ENCODE measurements around the gene TDRD10. TPM values are rescaled to one million over a fixed set of nuclear protein-coding genes. Genes with fewer than 3 reads are reported as not detected.

The TDRD10 gene
- total RNA-seq, 2 experiments from 2014 or later = not detected

- Mint-ChIP-seq H3K4me1 (ENCODE audit: low read depth) (peaks cover 66% of the 10 kb centered on the region), H3K4me3 (peak overlapping the region; percentile 25), H3K27me3 (no peaks in the 10 kb centered on the region), H3K36me3 (peaks cover 4% of the 10 kb centered on the region), H3K9me3 (no peaks in the 10 kb centered on the region), H3K27ac (peak overlapping the region; percentile 78)
- DNase-seq = peak; percentile 32
- intact Hi-C loops (cut with micrococcal nuclease) = loop anchor here (1.0 to 2.0 kb wide), 4 partner anchors 28 to 114 kb away; no protein-coding TSS in a partner anchor
- ChIA-PET POLR2A (interaction anchor here (1.0 to 6.2 kb wide), 4 partner anchors 10 to 132 kb away, joined by 3 to 28 read pairs (median 8); no protein-coding TSS in a partner anchor), CTCF (interaction anchor here (0.7 to 3.5 kb wide), 12 partner anchors 13 to 139 kb away, joined by 3 to 20 read pairs (median 6); partner anchors contain the start of gene IL6R)
Observed at GRCh38 chr1:154466921-154467417, 35.0 kb upstream of the TDRD10 start.

GRCh38 chr1:154467434-154468102 is 34.5 kb upstream of the TDRD10 start:
- Mint-ChIP-seq H3K36me3 (peaks cover 3% of the 10 kb centered on the region), H3K27ac (peak overlapping the region; percentile 78), H3K4me1 (ENCODE audit: low read depth) (peaks cover 64% of the 10 kb centered on the region), H3K9me3 (no peaks in the 10 kb centered on the region), H3K4me3 (peak overlapping the region; percentile 25), H3K27me3 (no peaks in the 10 kb centered on the region)
- intact Hi-C loops (cut with micrococcal nuclease) = loop anchor here (1.0 to 2.0 kb wide), 4 partner anchors 28 to 115 kb away; no protein-coding TSS in a partner anchor
- ChIA-PET CTCF (interaction anchor here (0.7 to 3.5 kb wide), 17 partner anchors 13 to 139 kb away, joined by 3 to 20 read pairs (median 5); partner anchors contain the start of gene IL6R), POLR2A (interaction anchor here (0.7 to 6.2 kb wide), 6 partner anchors 9 to 133 kb away, joined by 3 to 28 read pairs (median 4); no protein-coding TSS in a partner anchor)
- DNase-seq = peak; percentile 65

GRCh38 chr1:154468535-154469250 is 33.3 kb upstream of the TDRD10 start:
- ChIA-PET POLR2A (interaction anchor here (1.0 to 6.2 kb wide), 4 partner anchors 29 to 61 kb away, joined by 3 to 28 read pairs (median 8); no protein-coding TSS in a partner anchor), CTCF (interaction anchor here (0.9 to 3.5 kb wide), 13 partner anchors 12 to 134 kb away, joined by 3 to 20 read pairs (median 5); no protein-coding TSS in a partner anchor)
- Mint-ChIP-seq H3K27ac (peak overlapping the region; percentile 19), H3K36me3 (peaks cover 3% of the 10 kb centered on the region), H3K27me3 (no peaks in the 10 kb centered on the region), H3K4me1 (ENCODE audit: low read depth) (peaks cover 54% of the 10 kb centered on the region), H3K4me3 (no peak overlapping the region), H3K9me3 (no peaks in the 10 kb centered on the region)
- DNase-seq = no peak
- intact Hi-C loops (cut with micrococcal nuclease) = no loop called here

- no peak overlapping the region for H3K4me3 Mint-ChIP-seq
- H3K36me3 Mint-ChIP-seq = peaks cover 3% of the 10 kb centered on the region
- peaks cover 43% of the 10 kb centered on the region for H3K4me1 Mint-ChIP-seq (ENCODE audit: low read depth)
- CTCF ChIA-PET = no interaction called here
- no peak for DNase-seq
- intact Hi-C loops (cut with micrococcal nuclease) = loop anchor here (10.0 kb wide), 1 partner anchor 385 kb away; no protein-coding TSS in a partner anchor
- H3K9me3 Mint-ChIP-seq = no peaks in the 10 kb centered on the region
- no peak overlapping the region for H3K27ac Mint-ChIP-seq
- POLR2A ChIA-PET = no interaction called here
- no peaks in the 10 kb centered on the region for H3K27me3 Mint-ChIP-seq
Observed at GRCh38 chr1:154469844-154470560, 32.0 kb upstream of the TDRD10 start.

- DNase-seq = no peak
- peaks cover 30% of the 10 kb centered on the region for H3K4me1 Mint-ChIP-seq (ENCODE audit: low read depth)
- ChIA-PET POLR2A (interaction anchor here (1.1 kb wide), 1 partner anchor 18 kb away, joined by 3 read pairs; no protein-coding TSS in a partner anchor), CTCF (interaction anchor here (1.0 to 1.7 kb wide), 2 partner anchors 8 to 76 kb away, joined by 3 to 5 read pairs; no protein-coding TSS in a partner anchor)
- no peaks in the 10 kb centered on the region for H3K27me3 Mint-ChIP-seq
- no peak overlapping the region for H3K4me3 Mint-ChIP-seq
- H3K27ac Mint-ChIP-seq = no peak overlapping the region
- intact Hi-C loops (cut with micrococcal nuclease) = loop anchor here (10.0 kb wide), 1 partner anchor 383 kb away; no protein-coding TSS in a partner anchor
- no peaks in the 10 kb centered on the region for H3K36me3 Mint-ChIP-seq
- no peaks in the 10 kb centered on the region for H3K9me3 Mint-ChIP-seq
Observed at GRCh38 chr1:154471304-154471703, 30.7 kb upstream of the TDRD10 start.

- Mint-ChIP-seq H3K27me3 (no peaks in the 10 kb centered on the region), H3K4me1 (ENCODE audit: low read depth) (peaks cover 25% of the 10 kb centered on the region), H3K27ac (no peak overlapping the region), H3K36me3 (no peaks in the 10 kb centered on the region), H3K4me3 (no peak overlapping the region), H3K9me3 (no peaks in the 10 kb centered on the region)
- intact Hi-C loops (cut with micrococcal nuclease) = loop anchor here (5.0 to 10.0 kb wide), 2 partner anchors 148 to 380 kb away; partner anchors contain the start of gene ATP8B2
- ChIA-PET POLR2A (no interaction called here), CTCF (interaction anchor here (1.0 kb wide), 1 partner anchor 198 kb away, joined by 3 read pairs; no protein-coding TSS in a partner anchor)
- no peak for DNase-seq
Observed at GRCh38 chr1:154474802-154475201, 27.2 kb upstream of the TDRD10 start.

- peaks cover 27% of the 10 kb centered on the region for H3K4me1 Mint-ChIP-seq (ENCODE audit: low read depth)
- no peak for DNase-seq
- intact Hi-C loops (cut with micrococcal nuclease) = loop anchor here (5.0 to 10.0 kb wide), 2 partner anchors 149 to 378 kb away; partner anchors contain the start of gene ATP8B2
- H3K36me3 Mint-ChIP-seq = no peaks in the 10 kb centered on the region
- CTCF ChIA-PET = interaction anchor here (0.7 to 2.1 kb wide), 4 partner anchors 11 to 483 kb away, joined by 3 to 8 read pairs (median 6); no protein-coding TSS in a partner anchor
- no peaks in the 10 kb centered on the region for H3K9me3 Mint-ChIP-seq
- H3K27me3 Mint-ChIP-seq = no peaks in the 10 kb centered on the region
- no peak overlapping the region for H3K27ac Mint-ChIP-seq
- H3K4me3 Mint-ChIP-seq = no peak overlapping the region
- POLR2A ChIA-PET = interaction anchor here (1.0 kb wide), 1 partner anchor 10 kb away, joined by 4 read pairs; no protein-coding TSS in a partner anchor
Observed at GRCh38 chr1:154476791-154477190, 25.2 kb upstream of the TDRD10 start.

- POLR2A ChIA-PET = no interaction called here
- peaks cover 27% of the 10 kb centered on the region for H3K4me1 Mint-ChIP-seq (ENCODE audit: low read depth)
- H3K27ac Mint-ChIP-seq = no peak overlapping the region
- no peaks in the 10 kb centered on the region for H3K36me3 Mint-ChIP-seq
- intact Hi-C loops (cut with micrococcal nuclease) = loop anchor here (1.0 to 10.0 kb wide), 3 partner anchors 125 to 377 kb away; partner anchors contain the start of gene ATP8B2
- no peaks in the 10 kb centered on the region for H3K9me3 Mint-ChIP-seq
- CTCF ChIA-PET = interaction anchor here (0.7 to 6.2 kb wide), 4 partner anchors 70 to 145 kb away, joined by 3 to 201 read pairs (median 8); no protein-coding TSS in a partner anchor
- no peak for DNase-seq
- no peaks in the 10 kb centered on the region for H3K27me3 Mint-ChIP-seq
- H3K4me3 Mint-ChIP-seq = no peak overlapping the region
Observed at GRCh38 chr1:154478013-154478412, 24.0 kb upstream of the TDRD10 start.

- Mint-ChIP-seq H3K9me3 (no peaks in the 10 kb centered on the region), H3K4me3 (no peak overlapping the region), H3K27ac (peak overlapping the region; percentile 20), H3K4me1 (ENCODE audit: low read depth) (peaks cover 27% of the 10 kb centered on the region), H3K36me3 (no peaks in the 10 kb centered on the region), H3K27me3 (no peaks in the 10 kb centered on the region)
- DNase-seq = peak; percentile 36
- ChIA-PET POLR2A (no interaction called here), CTCF (interaction anchor here (0.7 to 6.2 kb wide), 32 partner anchors 11 to 694 kb away, joined by 3 to 201 read pairs (median 6); partner anchors contain the start of gene KRTCAP2)
- intact Hi-C loops (cut with micrococcal nuclease) = loop anchor here (1.0 to 10.0 kb wide), 4 partner anchors 19 to 376 kb away; partner anchors contain the start of gene ATP8B2
Observed at GRCh38 chr1:154478639-154479038, 23.4 kb upstream of the TDRD10 start.

- no peak overlapping the region for H3K4me3 Mint-ChIP-seq
- CTCF ChIA-PET = interaction anchor here (0.6 to 6.2 kb wide), 73 partner anchors 9 to 697 kb away, joined by 3 to 201 read pairs (median 4); partner anchors contain the start of genes ADAM15, CHRNB2, KRTCAP2 and PBXIP1
- H3K27ac Mint-ChIP-seq = peak overlapping the region; percentile 11
- no peaks in the 10 kb centered on the region for H3K27me3 Mint-ChIP-seq
- H3K36me3 Mint-ChIP-seq = no peaks in the 10 kb centered on the region
- H3K4me1 Mint-ChIP-seq (ENCODE audit: low read depth) = peaks cover 27% of the 10 kb centered on the region
- no peaks in the 10 kb centered on the region for H3K9me3 Mint-ChIP-seq
- POLR2A ChIA-PET = no interaction called here
- intact Hi-C loops (cut with micrococcal nuclease) = loop anchor here (1.0 to 10.0 kb wide), 4 partner anchors 17 to 375 kb away; partner anchors contain the start of gene ATP8B2
- peak; percentile 71 for DNase-seq
Observed at GRCh38 chr1:154479764-154480421, 22.1 kb upstream of the TDRD10 start.

Data from activated CD4-positive, alpha-beta memory T cell treated with anti-CD3 and anti-CD28 coated beads for 36 hours (primary cell).